Measurements from ENCODE around the gene RPL14.
"Not testable (repeated sequence)": the region's sequence is repeated elsewhere in the genome, so short reads cannot be mapped to it uniquely, and the experiment has no call there.

RPL14 gene

DNA sequence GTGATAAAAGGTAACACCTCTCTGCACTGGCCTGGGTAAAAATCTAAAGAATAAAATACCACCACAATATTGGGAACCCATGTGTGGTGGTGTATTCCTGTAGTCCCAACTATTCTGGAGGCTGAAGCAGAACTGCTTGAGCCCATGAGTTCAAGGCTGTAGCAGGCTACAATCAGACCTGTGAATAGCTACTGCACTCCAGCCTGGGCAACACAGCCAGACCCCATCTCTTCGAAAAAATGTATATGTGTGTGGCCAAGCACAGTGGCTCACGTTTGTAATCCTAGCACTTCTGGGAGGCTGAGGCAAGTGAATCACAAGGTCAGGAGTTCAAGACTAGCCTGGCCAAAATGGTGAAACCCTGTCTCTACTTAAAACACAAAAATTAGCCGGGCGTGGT, 1.8 kb upstream of the RPL14 start:
- TF ChIP-seq, protein P1, sequence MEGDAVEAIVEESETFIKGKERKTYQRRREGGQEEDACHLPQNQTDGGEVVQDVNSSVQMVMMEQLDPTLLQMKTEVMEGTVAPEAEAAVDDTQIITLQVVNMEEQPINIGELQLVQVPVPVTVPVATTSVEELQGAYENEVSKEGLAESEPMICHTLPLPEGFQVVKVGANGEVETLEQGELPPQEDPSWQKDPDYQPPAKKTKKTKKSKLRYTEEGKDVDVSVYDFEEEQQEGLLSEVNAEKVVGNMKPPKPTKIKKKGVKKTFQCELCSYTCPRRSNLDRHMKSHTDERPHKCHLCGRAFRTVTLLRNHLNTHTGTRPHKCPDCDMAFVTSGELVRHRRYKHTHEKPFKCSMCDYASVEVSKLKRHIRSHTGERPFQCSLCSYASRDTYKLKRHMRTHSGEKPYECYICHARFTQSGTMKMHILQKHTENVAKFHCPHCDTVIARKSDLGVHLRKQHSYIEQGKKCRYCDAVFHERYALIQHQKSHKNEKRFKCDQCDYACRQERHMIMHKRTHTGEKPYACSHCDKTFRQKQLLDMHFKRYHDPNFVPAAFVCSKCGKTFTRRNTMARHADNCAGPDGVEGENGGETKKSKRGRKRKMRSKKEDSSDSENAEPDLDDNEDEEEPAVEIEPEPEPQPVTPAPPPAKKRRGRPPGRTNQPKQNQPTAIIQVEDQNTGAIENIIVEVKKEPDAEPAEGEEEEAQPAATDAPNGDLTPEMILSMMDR (IDR thresholded peaks at IDR 0.05; ENCODE audit: insufficient read depth, low read length, poor library complexity, severe bottlenecking), result no peak
- DNase-seq (ENCODE audit: extremely low read depth, insufficient read length), result no peak
- Histone ChIP-seq H3K4me3 (replicated peaks; ENCODE audit: low read depth, low read length) (no peak overlapping the region), H3K27me3 (replicated peaks; ENCODE audit: control insufficient read depth, insufficient read depth, low read length) (no peaks in the 10 kb centered on the region), H3K36me3 (ENCODE audit: control insufficient read depth, insufficient read depth, low read length) (no peaks in the 10 kb centered on the region; the same call in none of the 2 replicates)

DNA sequence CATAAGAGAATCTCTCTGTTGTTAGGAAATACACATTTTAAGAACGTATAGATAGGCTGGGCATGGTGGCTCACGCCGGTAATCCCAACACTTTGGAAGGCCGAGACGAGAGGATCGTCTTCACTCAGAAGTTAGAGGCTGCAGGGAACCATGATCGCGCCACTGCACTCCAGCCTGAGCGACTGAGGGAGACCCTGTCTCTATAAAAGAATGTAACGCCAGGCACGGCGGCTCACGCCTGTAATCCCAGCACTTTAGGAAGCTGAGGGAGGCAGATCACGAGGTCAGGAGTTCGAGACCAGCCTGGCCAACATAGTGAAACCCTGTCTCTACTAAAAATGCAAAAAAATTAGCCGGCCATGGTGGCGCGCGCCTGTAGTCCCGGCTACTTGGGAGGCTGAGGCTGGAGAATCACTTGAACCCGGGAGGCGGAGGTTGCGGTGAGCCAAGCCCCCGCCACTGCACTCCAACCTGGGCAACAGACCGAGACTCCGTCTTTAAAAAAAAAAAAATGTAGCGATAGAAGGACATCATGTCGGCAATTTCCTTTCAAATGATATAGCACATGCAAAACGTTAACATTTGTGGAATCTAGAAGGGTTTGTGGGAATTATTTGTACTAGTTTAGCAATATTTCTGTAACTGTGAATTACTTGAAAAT, 730 bp upstream of the RPL14 start:
- Histone ChIP-seq H3K27me3 (replicated peaks; ENCODE audit: control insufficient read depth, insufficient read depth, low read length) (no peaks in the 10 kb centered on the region), H3K4me3 (replicated peaks; ENCODE audit: low read depth, low read length) (peak overlapping the region; percentile 94), H3K36me3 (ENCODE audit: control insufficient read depth, insufficient read depth, low read length) (peaks cover 2% of the 10 kb centered on the region)
- TF ChIP-seq, protein P1 (IDR thresholded peaks at IDR 0.05; ENCODE audit: insufficient read depth, low read length, poor library complexity, severe bottlenecking), result no peak
- DNase-seq (ENCODE audit: extremely low read depth, insufficient read length), result peak; percentile 13

GRCh38 chr3:40458473-40458872, 1.3 kb downstream of the RPL14 start:
- Histone ChIP-seq H3K36me3 (ENCODE audit: control insufficient read depth, insufficient read depth, low read length) (peaks cover 6% of the 10 kb centered on the region), H3K27me3 (replicated peaks; ENCODE audit: control insufficient read depth, insufficient read depth, low read length) (no peaks in the 10 kb centered on the region), H3K4me3 (replicated peaks; ENCODE audit: low read depth, low read length) (peak overlapping the region; percentile 94)
- DNase-seq (ENCODE audit: extremely low read depth, insufficient read length), result no peak
- TF ChIP-seq, protein P1 (IDR thresholded peaks at IDR 0.05; ENCODE audit: insufficient read depth, low read length, poor library complexity, severe bottlenecking), result no peak

- not testable (repeated sequence) for H3K27me3 ChIP-seq (replicated peaks; ENCODE audit: control insufficient read depth, insufficient read depth, low read length); DNase-seq (ENCODE audit: extremely low read depth, insufficient read length); H3K36me3 ChIP-seq (ENCODE audit: control insufficient read depth, insufficient read depth, low read length); H3K4me3 ChIP-seq (replicated peaks; ENCODE audit: low read depth, low read length)
Measured at GRCh38 chr3:40460481-40460880, 3.3 kb downstream of the RPL14 start.

DNA sequence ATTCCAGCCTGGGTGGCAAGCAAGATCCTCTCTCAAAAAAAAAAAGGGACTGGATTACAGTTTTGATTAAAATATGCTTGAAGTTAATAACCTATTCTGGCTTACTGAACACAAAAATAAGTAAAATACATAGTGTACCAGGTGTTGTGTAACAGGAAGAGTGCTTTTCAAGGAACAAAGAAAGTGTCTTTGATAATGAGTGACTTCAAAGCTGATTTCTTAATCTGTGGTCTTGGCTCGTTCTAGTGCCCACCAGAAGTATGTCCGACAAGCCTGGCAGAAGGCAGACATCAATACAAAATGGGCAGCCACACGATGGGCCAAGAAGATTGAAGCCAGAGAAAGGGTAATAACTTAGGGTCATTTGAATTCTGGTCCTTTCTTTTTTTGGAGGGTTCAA, 4.0 kb downstream of the RPL14 start:
- TF ChIP-seq, protein P1 (IDR thresholded peaks at IDR 0.05; ENCODE audit: insufficient read depth, low read length, poor library complexity, severe bottlenecking), result no peak
- DNase-seq (ENCODE audit: extremely low read depth, insufficient read length), result no peak
- Histone ChIP-seq H3K4me3 (replicated peaks; ENCODE audit: low read depth, low read length) (no peak overlapping the region), H3K36me3 (ENCODE audit: control insufficient read depth, insufficient read depth, low read length) (peaks cover 8% of the 10 kb centered on the region), H3K27me3 (replicated peaks; ENCODE audit: control insufficient read depth, insufficient read depth, low read length) (no peaks in the 10 kb centered on the region)

DNA sequence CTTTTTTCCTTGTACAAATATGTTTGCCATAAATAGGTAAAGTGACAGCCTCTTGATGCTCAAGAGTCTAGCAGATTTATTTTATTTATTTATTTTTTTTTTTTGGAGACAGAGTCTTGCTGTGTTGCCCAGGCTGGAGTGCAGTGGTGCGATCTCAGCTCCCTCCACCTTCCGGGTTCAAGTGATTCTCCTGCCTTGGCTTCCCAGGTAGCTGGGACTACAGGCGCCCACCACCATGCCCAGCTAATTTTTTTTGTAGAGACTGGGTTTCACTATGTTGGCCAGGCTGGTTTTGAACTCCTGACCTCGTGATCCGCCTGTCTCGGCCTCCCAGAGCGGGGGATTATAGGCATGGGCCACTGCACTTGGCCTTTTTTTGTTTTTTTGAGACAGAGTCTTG, 5.7 kb downstream of the RPL14 start:
- DNase-seq (ENCODE audit: extremely low read depth, insufficient read length), result not testable (repeated sequence)

GRCh38 chr3:40463579-40463978, 6.4 kb downstream of the RPL14 start:
- DNase-seq (ENCODE audit: extremely low read depth, insufficient read length), result no peak
- TF ChIP-seq, protein P1 (IDR thresholded peaks at IDR 0.05; ENCODE audit: insufficient read depth, low read length, poor library complexity, severe bottlenecking), result no peak
- Histone ChIP-seq H3K27me3 (replicated peaks; ENCODE audit: control insufficient read depth, insufficient read depth, low read length) (no peaks in the 10 kb centered on the region), H3K4me3 (replicated peaks; ENCODE audit: low read depth, low read length) (no peak overlapping the region), H3K36me3 (ENCODE audit: control insufficient read depth, insufficient read depth, low read length) (peaks cover 8% of the 10 kb centered on the region)

More for the DNA sequence above, 5.7 kb downstream of the RPL14 start:
- not testable (repeated sequence) for H3K27me3 ChIP-seq (replicated peaks; ENCODE audit: control insufficient read depth, insufficient read depth, low read length); H3K4me3 ChIP-seq (replicated peaks; ENCODE audit: low read depth, low read length); H3K36me3 ChIP-seq (ENCODE audit: control insufficient read depth, insufficient read depth, low read length)
